SK-N-MC (cell line): ENCODE results near the gene PDZRN3.

ENCODE experiments used
- EZH2 ChIP-seq: fragments of 200-600 bp; sonication (generic); IDR thresholded peaks from one replicate; pipeline ENCODE4 v1.6.1; 2017; ENCODE audit warnings: antibody characterized with exemption
- POLR2AphosphoS5 ChIP-seq: IDR thresholded peaks from 2 replicates; pipeline ENCODE4 v1.6.1; 2012; ENCODE audit warnings: mild to moderate bottlenecking, low read depth, low read length, borderline replicate concordance

DNA sequence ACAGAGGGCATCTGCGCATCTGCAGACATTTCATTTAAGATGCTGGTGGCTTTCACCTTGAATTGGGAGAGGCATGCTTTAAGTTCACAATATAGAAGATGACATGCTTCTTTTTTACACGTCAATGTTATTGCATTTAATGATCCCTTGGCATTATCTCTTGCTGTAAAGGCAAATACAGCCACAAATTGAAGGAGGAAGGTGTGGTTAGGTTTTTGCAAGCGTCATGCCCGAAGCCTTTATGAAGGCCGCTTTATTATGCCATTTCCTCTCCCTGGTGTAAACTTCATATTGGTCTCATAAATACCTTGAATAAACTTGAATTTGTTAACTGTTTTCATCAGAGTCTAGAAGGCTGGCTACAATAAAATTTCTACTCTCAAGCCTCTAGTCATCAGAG lies 212.7 kb downstream of the PDZRN3 start:
- TF ChIP-seq POLR2AphosphoS5, result no peak
- TF ChIP-seq EZH2, result no peak
